PC-3 (cell line): Measurements from ENCODE around the gene SDC4. TPM values are rescaled to one million over a fixed set of nuclear protein-coding genes. Genes with fewer than 3 reads are reported as not detected.

ENCODE experiments used
- ATAC-seq: fragments of 200-7000 bp; cut with Tn5 transposase; 2 replicates; pipeline ENCODE4 v1.9.1; 2020; ENCODE audit warnings: mild to moderate bottlenecking, moderate library complexity
- BruUV-seq: library from RNA; stranded (reverse); fragments of 400-500 nt; replicated peaks from 2 replicates; lab custom pipeline; 2021; lab: Mats Ljungman, UMichigan
- CTCF ChIA-PET: fragments of 300-600 bp; sonication (Branson Sonifier 250); formaldehyde crosslinking; loops from one replicate; lab custom pipeline; 2022; ENCODE audit warnings: antibody characterized with exemption; lab: Charles Lee
- POLR2A ChIA-PET: fragments of 300-600 bp; sonication (Branson Sonifier 250); formaldehyde crosslinking; loops from one replicate; lab custom pipeline; 2022; ENCODE audit warnings: antibody characterized with exemption; ENCODE audit not compliant: unreplicated experiment; lab: Charles Lee
- DNase-seq: peaks from one replicate; pipeline ENCODE4 v3.0.0-alpha.2; 2015
- H2AFZ ChIP-seq: fragments of 300-600 bp; sonication (generic); 2 replicates; pipeline ENCODE4 v1.6.0; 2016; ENCODE audit warnings: antibody characterized with exemption, low read length
- H3F3A ChIP-seq: fragments of 300-600 bp; sonication (generic); one replicate; pipeline ENCODE4 v1.6.0; 2017; ENCODE audit warnings: antibody characterized with exemption, low read length, control low read depth, mild to moderate bottlenecking; ENCODE audit not compliant: unreplicated experiment
- H3K27ac ChIP-seq: fragments of 300-600 bp; sonication (generic); 2 replicates; pipeline ENCODE4 v1.5.1; 2016; ENCODE audit warnings: mild to moderate bottlenecking, low read length
- H3K27me3 ChIP-seq: fragments of 300-600 bp; sonication (generic); 2 replicates; pipeline ENCODE4 v1.6.1; 2016; ENCODE audit warnings: low read length, mixed read lengths
- H3K36me3 ChIP-seq: fragments of 300-600 bp; sonication (generic); 2 replicates; pipeline ENCODE4 v1.6.1; 2016; ENCODE audit warnings: low read depth, mixed run types, low read length, mixed read lengths
- H3K4me1 ChIP-seq: fragments of 300-600 bp; sonication (generic); 2 replicates; pipeline ENCODE4 v1.5.1; 2016; ENCODE audit warnings: low read length; ENCODE audit not compliant: insufficient read depth
- H3K4me2 ChIP-seq: fragments of 300-600 bp; sonication (generic); 2 replicates; pipeline ENCODE4 v1.6.0; 2016; ENCODE audit warnings: low read length
- H3K4me3 ChIP-seq: fragments of 300-600 bp; sonication (generic); 2 replicates; pipeline ENCODE4 v1.5.1; 2016; ENCODE audit warnings: mild to moderate bottlenecking, low read length, mixed read lengths
- H3K79me2 ChIP-seq: fragments of 300-600 bp; sonication (generic); 2 replicates; pipeline ENCODE4 v1.6.1; 2017; ENCODE audit warnings: low read length, mixed read lengths
- H3K9ac ChIP-seq: fragments of 300-600 bp; sonication (generic); 2 replicates; pipeline ENCODE4 v1.6.0; 2016; ENCODE audit warnings: mild to moderate bottlenecking, low read length
- H3K9me2 ChIP-seq: fragments of 300-600 bp; sonication (generic); replicated peaks from 2 replicates; pipeline ENCODE4 v1.6.1; 2016; ENCODE audit warnings: mixed run types, low read length, mixed read lengths
- H3K9me3 ChIP-seq: fragments of 300-600 bp; sonication (generic); 2 replicates; pipeline ENCODE4 v1.6.1; 2016; ENCODE audit warnings: low read length, mixed read lengths
- H4K20me1 ChIP-seq: fragments of 300-600 bp; sonication (generic); 2 replicates; pipeline ENCODE4 v1.6.1; 2016; ENCODE audit warnings: low read length, mixed read lengths
- CTCF ChIP-seq: fragments of 300-600 bp; sonication (generic); conservative IDR thresholded peaks from 2 replicates; pipeline ENCODE4 v1.5.1; 2017; ENCODE audit warnings: antibody characterized with exemption, low read depth, mild to moderate bottlenecking, low read length
- EZH2 ChIP-seq: fragments of 300-600 bp; sonication (generic); IDR thresholded peaks from one replicate; pipeline ENCODE4 v1.6.1; 2017; ENCODE audit warnings: antibody characterized with exemption, mild to moderate bottlenecking, low read length; ENCODE audit not compliant: unreplicated experiment
- EZH2phosphoT487 ChIP-seq: fragments of 300-600 bp; sonication (generic); IDR thresholded peaks from 2 replicates; pipeline ENCODE4 v1.6.1; 2018; ENCODE audit warnings: mild to moderate bottlenecking, antibody characterized with exemption, low read length, borderline replicate concordance
- intact Hi-C: fragments of 100-400 bp; cut with micrococcal nuclease; formaldehyde crosslinking; loops from 2 replicates; pipeline ENCODE4 v1.9.0; 2023
- total RNA-seq: library from RNA; depleted of rRNA; stranded (reverse); fragments of >200 nt; gene quantifications from 2 replicates; pipeline ENCODE4 v1.2.3, GENCODE V29; 2014

The SDC4 gene
- total RNA-seq, 1 experiment from 2014 or later, result 134 TPM

- POLR2A ChIA-PET, result interaction anchor here (0.6 to 0.9 kb wide), 2 partner anchors 134 to 250 kb away, joined by 3 to 4 read pairs; no protein-coding TSS in a partner anchor
- Histone ChIP-seq H3K9ac (no peak overlapping the region), H3K4me3 (no peak overlapping the region), H3F3A (no peaks in the 10 kb centered on the region), H3K36me3 (no peaks in the 10 kb centered on the region), H3K9me3 (no peaks in the 10 kb centered on the region), H3K27ac (no peak overlapping the region), H2AFZ (no peak overlapping the region), H3K4me2 (no peak overlapping the region), H4K20me1 (no peaks in the 10 kb centered on the region), H3K27me3 (no peaks in the 10 kb centered on the region), H3K9me2 (no peaks in the 10 kb centered on the region), H3K79me2 (no peaks in the 10 kb centered on the region), H3K4me1 (peaks cover 6% of the 10 kb centered on the region)
- DNase-seq (no peak), ATAC-seq (no peak)
- no peak for TF ChIP-seq EZH2
- no peak for TF ChIP-seq EZH2phosphoT487
- TF ChIP-seq CTCF, result no peak
- no TSS peak for BruUV-seq
- intact Hi-C loops, result loop anchor here (5.0 kb wide), 2 partner anchors 105 to 380 kb away; partner anchors contain the start of gene PABPC1L
- CTCF ChIA-PET, result interaction anchor here (0.6 to 2.4 kb wide), 6 partner anchors 8 to 257 kb away, joined by 3 to 22 read pairs (median 4); no protein-coding TSS in a partner anchor
These were observed 55.9 kb downstream of the SDC4 start for GRCh38 chr20:45292343-45292742.

- intact Hi-C loops, result loop anchor here (1.0 to 5.0 kb wide), 7 partner anchors 37 to 379 kb away; partner anchors contain the start of genes PABPC1L and SLPI
- ChIA-PET POLR2A (interaction anchor here (0.7 to 0.9 kb wide), 2 partner anchors 58 to 134 kb away, joined by 3 to 7 read pairs; no protein-coding TSS in a partner anchor), CTCF (interaction anchor here (0.6 to 1.9 kb wide), 4 partner anchors 18 to 247 kb away, joined by 3 to 14 read pairs (median 5); no protein-coding TSS in a partner anchor)
- DNase-seq, result no peak
- Histone ChIP-seq H3K4me1 (peaks cover 6% of the 10 kb centered on the region), H3K4me2 (no peak overlapping the region), H3K36me3 (no peaks in the 10 kb centered on the region), H3K79me2 (no peaks in the 10 kb centered on the region), H3K9ac (no peak overlapping the region), H3F3A (no peaks in the 10 kb centered on the region), H2AFZ (no peak overlapping the region), H3K9me2 (no peaks in the 10 kb centered on the region), H3K27me3 (no peaks in the 10 kb centered on the region), H3K9me3 (no peaks in the 10 kb centered on the region), H3K4me3 (no peak overlapping the region), H4K20me1 (no peaks in the 10 kb centered on the region), H3K27ac (no peak overlapping the region)
- no peak for TF ChIP-seq EZH2phosphoT487
- no peak for TF ChIP-seq EZH2
- no peak for TF ChIP-seq CTCF
- ATAC-seq, result no peak
- BruUV-seq, result no TSS peak
These were observed 56.7 kb downstream of the SDC4 start for GRCh38 chr20:45291526-45291925.
